Measurements from ENCODE around the gene ARHGEF26.

ARHGEF26 gene

GRCh38 chr3:154115332-154115731, 5.9 kb upstream of the ARHGEF26 start:
- no peaks in the 10 kb centered on the region for H3K36me3 ChIP-seq (ENCODE audit: control insufficient read depth in 1 of 2, insufficient read depth in 2 of 2, low read length in 2 of 2)
- no peaks in the 10 kb centered on the region for H3K27me3 ChIP-seq (ENCODE audit: control insufficient read depth in 1 of 2, insufficient read depth in 2 of 2, low read length in 2 of 2)
- no peak overlapping the region for H3K4me3 ChIP-seq (ENCODE audit: low read depth in 1 of 2, low read length in 2 of 2)
- H3K9me3 ChIP-seq (ENCODE audit: control insufficient read depth in 1 of 2, low read length in 2 of 2), result no peaks in the 10 kb centered on the region
- H3K9ac ChIP-seq (ENCODE audit: low read depth in 1 of 2, low read length in 2 of 2), result no peak overlapping the region
- H3K4me1 ChIP-seq (ENCODE audit: control insufficient read depth in 1 of 2, insufficient read depth in 2 of 2, low read length in 2 of 2), result no peaks in the 10 kb centered on the region
- no peak overlapping the region for H3K27ac ChIP-seq (ENCODE audit: low read depth, low read length)

- Histone ChIP-seq H3K27me3 (ENCODE audit: control insufficient read depth in 1 of 2, insufficient read depth in 2 of 2, low read length in 2 of 2) (no peaks in the 10 kb centered on the region), H3K4me1 (ENCODE audit: control insufficient read depth in 1 of 2, insufficient read depth in 2 of 2, low read length in 2 of 2) (peaks cover 0 to 7% of the 10 kb centered on the region in 2 donors), H3K27ac (ENCODE audit: low read depth, low read length) (no peak overlapping the region), H3K4me3 (ENCODE audit: low read depth in 1 of 2, low read length in 2 of 2) (no peak overlapping the region), H3K9ac (ENCODE audit: low read depth in 1 of 2, low read length in 2 of 2) (no peak overlapping the region), H3K9me3 (ENCODE audit: control insufficient read depth in 1 of 2, low read length in 2 of 2) (no peaks in the 10 kb centered on the region), H3K36me3 (ENCODE audit: control insufficient read depth in 1 of 2, insufficient read depth in 2 of 2, low read length in 2 of 2) (no peaks in the 10 kb centered on the region)
Observed at GRCh38 chr3:154119951-154120350, 1.2 kb upstream of the ARHGEF26 start.

- peaks cover 8 to 23% of the 10 kb centered on the region in 2 donors for H3K4me1 ChIP-seq (ENCODE audit: control insufficient read depth in 1 of 2, insufficient read depth in 2 of 2, low read length in 2 of 2)
- H3K27me3 ChIP-seq (ENCODE audit: control insufficient read depth in 1 of 2, insufficient read depth in 2 of 2, low read length in 2 of 2), result no peaks in the 10 kb centered on the region
- no peak overlapping the region for H3K27ac ChIP-seq (ENCODE audit: low read depth, low read length)
Observed at GRCh38 chr3:154121701-154122551, 736 bp downstream of the ARHGEF26 start.

GRCh38 chr3:154122552-154122911, 1.3 kb downstream of the ARHGEF26 start:
- peak overlapping the region; percentile 76 to 82 for H3K9ac ChIP-seq (ENCODE audit: low read depth in 1 of 2, low read length in 2 of 2)
- no peaks in the 10 kb centered on the region for H3K36me3 ChIP-seq (ENCODE audit: control insufficient read depth in 1 of 2, insufficient read depth in 2 of 2, low read length in 2 of 2)
- peak overlapping the region; percentile 67 to 83 for H3K4me3 ChIP-seq (ENCODE audit: low read depth in 1 of 2, low read length in 2 of 2)
- H3K27ac ChIP-seq (ENCODE audit: low read depth, low read length), result no peak overlapping the region
- peaks cover 8 to 23% of the 10 kb centered on the region in 2 donors for H3K4me1 ChIP-seq (ENCODE audit: control insufficient read depth in 1 of 2, insufficient read depth in 2 of 2, low read length in 2 of 2)
- no peaks in the 10 kb centered on the region for H3K9me3 ChIP-seq (ENCODE audit: control insufficient read depth in 1 of 2, low read length in 2 of 2)
- H3K27me3 ChIP-seq (ENCODE audit: control insufficient read depth in 1 of 2, insufficient read depth in 2 of 2, low read length in 2 of 2), result no peaks in the 10 kb centered on the region

More at GRCh38 chr3:154121701-154122551, 736 bp downstream of the ARHGEF26 start:
- H3K9me3 ChIP-seq (ENCODE audit: control insufficient read depth in 1 of 2, low read length in 2 of 2), result no peaks in the 10 kb centered on the region
- peak overlapping the region; percentile 67 to 83 for H3K4me3 ChIP-seq (ENCODE audit: low read depth in 1 of 2, low read length in 2 of 2)
- no peaks in the 10 kb centered on the region for H3K36me3 ChIP-seq (ENCODE audit: control insufficient read depth in 1 of 2, insufficient read depth in 2 of 2, low read length in 2 of 2)
- H3K9ac ChIP-seq (ENCODE audit: low read depth in 1 of 2, low read length in 2 of 2), result peak overlapping the region; percentile 76 to 82

- no peaks in the 10 kb centered on the region for H3K27me3 ChIP-seq (ENCODE audit: control insufficient read depth in 1 of 2, insufficient read depth in 2 of 2, low read length in 2 of 2)
- H3K9me3 ChIP-seq (ENCODE audit: control insufficient read depth in 1 of 2, low read length in 2 of 2), result no peaks in the 10 kb centered on the region
- H3K4me3 ChIP-seq (ENCODE audit: low read depth in 1 of 2, low read length in 2 of 2), result peak overlapping the region; percentile 67 to 83
- peaks cover 8 to 23% of the 10 kb centered on the region in 2 donors for H3K4me1 ChIP-seq (ENCODE audit: control insufficient read depth in 1 of 2, insufficient read depth in 2 of 2, low read length in 2 of 2)
- peak overlapping the region; percentile 76 to 82 for H3K9ac ChIP-seq (ENCODE audit: low read depth in 1 of 2, low read length in 2 of 2)
- H3K36me3 ChIP-seq (ENCODE audit: control insufficient read depth in 1 of 2, insufficient read depth in 2 of 2, low read length in 2 of 2), result no peaks in the 10 kb centered on the region
- H3K27ac ChIP-seq (ENCODE audit: low read depth, low read length), result no peak overlapping the region
Observed at GRCh38 chr3:154122912-154123559, 1.8 kb downstream of the ARHGEF26 start.

- no peaks in the 10 kb centered on the region for H3K9me3 ChIP-seq (ENCODE audit: control insufficient read depth in 1 of 2, low read length in 2 of 2)
- H3K27me3 ChIP-seq (ENCODE audit: control insufficient read depth in 1 of 2, insufficient read depth in 2 of 2, low read length in 2 of 2), result no peaks in the 10 kb centered on the region
- peaks cover 3 to 5% of the 10 kb centered on the region in 2 donors for H3K36me3 ChIP-seq (ENCODE audit: control insufficient read depth in 1 of 2, insufficient read depth in 2 of 2, low read length in 2 of 2)
- H3K27ac ChIP-seq (ENCODE audit: low read depth, low read length), result no peak overlapping the region
- H3K9ac ChIP-seq (ENCODE audit: low read depth in 1 of 2, low read length in 2 of 2), result peak overlapping the region in 1 of 2 donors; percentile 82
- peak overlapping the region; percentile 67 to 83 for H3K4me3 ChIP-seq (ENCODE audit: low read depth in 1 of 2, low read length in 2 of 2)
- peaks cover 8 to 29% of the 10 kb centered on the region in 2 donors for H3K4me1 ChIP-seq (ENCODE audit: control insufficient read depth in 1 of 2, insufficient read depth in 2 of 2, low read length in 2 of 2)
Observed at GRCh38 chr3:154123906-154124305, 2.7 kb downstream of the ARHGEF26 start.

- Histone ChIP-seq H3K4me1 (ENCODE audit: control insufficient read depth in 1 of 2, insufficient read depth in 2 of 2, low read length in 2 of 2) (peaks cover 14 to 40% of the 10 kb centered on the region in 2 donors), H3K9me3 (ENCODE audit: control insufficient read depth in 1 of 2, low read length in 2 of 2) (no peaks in the 10 kb centered on the region), H3K27ac (ENCODE audit: low read depth, low read length) (no peak overlapping the region), H3K27me3 (ENCODE audit: control insufficient read depth in 1 of 2, insufficient read depth in 2 of 2, low read length in 2 of 2) (no peaks in the 10 kb centered on the region), H3K9ac (ENCODE audit: low read depth in 1 of 2, low read length in 2 of 2) (peak overlapping the region in 1 of 2 donors; percentile 15), H3K36me3 (ENCODE audit: control insufficient read depth in 1 of 2, insufficient read depth in 2 of 2, low read length in 2 of 2) (peaks cover 3 to 5% of the 10 kb centered on the region in 2 donors), H3K4me3 (ENCODE audit: low read depth in 1 of 2, low read length in 2 of 2) (peak overlapping the region in 1 of 2 donors; percentile 29)
Observed at GRCh38 chr3:154125378-154126030, 4.3 kb downstream of the ARHGEF26 start.

GRCh38 chr3:154126651-154127050, 5.5 kb downstream of the ARHGEF26 start:
- H3K36me3 ChIP-seq (ENCODE audit: control insufficient read depth in 1 of 2, insufficient read depth in 2 of 2, low read length in 2 of 2), result peaks cover 3 to 5% of the 10 kb centered on the region in 2 donors
- no peak overlapping the region for H3K9ac ChIP-seq (ENCODE audit: low read depth in 1 of 2, low read length in 2 of 2)
- H3K9me3 ChIP-seq (ENCODE audit: control insufficient read depth in 1 of 2, low read length in 2 of 2), result no peaks in the 10 kb centered on the region
- no peak overlapping the region for H3K27ac ChIP-seq (ENCODE audit: low read depth, low read length)
- H3K4me3 ChIP-seq (ENCODE audit: low read depth in 1 of 2, low read length in 2 of 2), result no peak overlapping the region
- H3K27me3 ChIP-seq (ENCODE audit: control insufficient read depth in 1 of 2, insufficient read depth in 2 of 2, low read length in 2 of 2), result no peaks in the 10 kb centered on the region
- H3K4me1 ChIP-seq (ENCODE audit: control insufficient read depth in 1 of 2, insufficient read depth in 2 of 2, low read length in 2 of 2), result peaks cover 22 to 46% of the 10 kb centered on the region in 2 donors

- H3K36me3 ChIP-seq (ENCODE audit: control insufficient read depth in 1 of 2, insufficient read depth in 2 of 2, low read length in 2 of 2), result peaks cover 3 to 5% of the 10 kb centered on the region in 2 donors
- no peak overlapping the region for H3K27ac ChIP-seq (ENCODE audit: low read depth, low read length)
- no peak overlapping the region for H3K9ac ChIP-seq (ENCODE audit: low read depth in 1 of 2, low read length in 2 of 2)
- peaks cover 27 to 52% of the 10 kb centered on the region in 2 donors for H3K4me1 ChIP-seq (ENCODE audit: control insufficient read depth in 1 of 2, insufficient read depth in 2 of 2, low read length in 2 of 2)
- no peaks in the 10 kb centered on the region for H3K27me3 ChIP-seq (ENCODE audit: control insufficient read depth in 1 of 2, insufficient read depth in 2 of 2, low read length in 2 of 2)
- H3K9me3 ChIP-seq (ENCODE audit: control insufficient read depth in 1 of 2, low read length in 2 of 2), result no peaks in the 10 kb centered on the region
- peak overlapping the region in 1 of 2 donors; percentile 5 for H3K4me3 ChIP-seq (ENCODE audit: low read depth in 1 of 2, low read length in 2 of 2)
Observed at GRCh38 chr3:154129625-154130024, 8.4 kb downstream of the ARHGEF26 start.

GRCh38 chr3:154130540-154130939, 9.3 kb downstream of the ARHGEF26 start:
- H3K27me3 ChIP-seq (ENCODE audit: control insufficient read depth in 1 of 2, insufficient read depth in 2 of 2, low read length in 2 of 2), result no peaks in the 10 kb centered on the region
- H3K4me1 ChIP-seq (ENCODE audit: control insufficient read depth in 1 of 2, insufficient read depth in 2 of 2, low read length in 2 of 2), result peaks cover 27 to 47% of the 10 kb centered on the region in 2 donors
- H3K4me3 ChIP-seq (ENCODE audit: low read depth in 1 of 2, low read length in 2 of 2), result no peak overlapping the region
- no peak overlapping the region for H3K27ac ChIP-seq (ENCODE audit: low read depth, low read length)
- peaks cover 3 to 5% of the 10 kb centered on the region in 2 donors for H3K36me3 ChIP-seq (ENCODE audit: control insufficient read depth in 1 of 2, insufficient read depth in 2 of 2, low read length in 2 of 2)
- no peak overlapping the region for H3K9ac ChIP-seq (ENCODE audit: low read depth in 1 of 2, low read length in 2 of 2)
- H3K9me3 ChIP-seq (ENCODE audit: control insufficient read depth in 1 of 2, low read length in 2 of 2), result no peaks in the 10 kb centered on the region
